HG03066 (cell line): ENCODE data around the gene FRY.

Source experiments
- ATAC-seq: cut with Tn5 transposase; IDR thresholded peaks from one replicate; pipeline ENCODE4 v1.9.1; 2021; ENCODE audit warnings: low read depth; ENCODE audit not compliant: unreplicated experiment

FRY gene

DNA sequence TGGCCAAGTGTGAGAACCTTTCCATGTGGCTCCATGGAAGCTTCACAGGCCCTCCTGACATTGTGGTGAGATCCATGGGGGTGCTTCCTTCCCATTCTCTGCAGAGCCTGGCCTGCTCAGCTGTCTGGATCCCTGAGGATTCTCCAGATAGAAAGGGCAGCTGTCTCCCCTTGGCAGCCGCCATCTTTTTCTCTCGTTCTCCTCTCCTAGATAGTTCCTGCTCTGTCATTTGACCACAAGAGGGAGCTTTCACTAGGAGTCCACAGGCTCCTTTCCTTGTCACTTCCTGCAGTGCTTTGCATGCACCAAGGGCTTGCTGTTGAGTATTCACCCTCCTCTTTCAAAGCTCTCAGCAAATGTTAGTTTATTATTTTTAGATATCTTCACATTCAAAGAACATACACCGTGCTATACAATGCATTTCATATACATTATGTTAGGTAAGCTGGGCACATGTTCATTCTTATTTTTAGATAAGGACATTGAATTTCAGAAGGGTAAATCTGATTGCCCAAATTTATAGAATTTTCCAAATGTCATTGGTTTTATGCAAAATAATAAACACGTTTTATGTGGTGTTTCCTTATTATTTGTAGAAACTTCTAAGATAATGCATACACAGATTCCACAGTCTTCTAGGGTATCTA, 133.2 kb downstream of the FRY start:
- ATAC-seq = no peak

DNA sequence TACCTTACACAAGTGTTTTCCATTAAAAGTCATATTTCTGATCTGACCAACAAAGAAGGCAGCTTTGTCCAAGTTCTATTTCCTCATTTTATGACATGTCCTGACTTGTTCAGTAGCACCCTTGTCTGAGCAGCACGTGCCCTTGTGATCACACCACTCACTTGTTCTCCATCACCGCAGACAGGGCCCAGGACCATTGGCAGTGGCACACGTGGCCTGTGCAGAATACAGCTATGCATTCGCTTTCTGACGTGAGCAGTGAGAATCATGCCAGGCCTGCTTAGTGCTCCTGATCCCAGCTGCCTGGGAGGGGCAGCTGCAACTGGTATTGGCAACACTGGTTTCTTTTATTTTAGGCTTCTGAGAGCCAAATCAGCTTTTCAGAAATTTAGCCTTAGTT, 134.2 kb downstream of the FRY start:
- ATAC-seq = no peak

DNA sequence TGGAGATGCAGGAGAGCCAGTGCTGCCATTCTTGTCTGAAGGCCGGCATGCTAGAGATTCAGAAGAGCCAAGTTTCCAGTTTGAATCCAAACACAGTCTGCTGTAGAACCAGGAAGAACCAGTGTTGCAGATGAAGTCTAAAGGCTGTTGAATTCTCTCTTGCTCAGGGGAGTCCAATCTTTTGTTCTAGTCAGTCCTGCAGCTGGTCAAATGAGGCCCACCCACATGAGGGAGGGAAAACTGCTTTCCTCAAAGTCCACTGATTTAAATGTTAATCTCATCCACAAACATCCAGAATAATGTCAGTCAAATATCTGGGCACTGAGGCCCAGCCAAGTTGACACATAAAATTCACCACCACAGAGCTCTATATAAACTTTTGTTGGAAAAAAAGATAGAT, 136.6 kb downstream of the FRY start:
- ATAC-seq = no peak

DNA sequence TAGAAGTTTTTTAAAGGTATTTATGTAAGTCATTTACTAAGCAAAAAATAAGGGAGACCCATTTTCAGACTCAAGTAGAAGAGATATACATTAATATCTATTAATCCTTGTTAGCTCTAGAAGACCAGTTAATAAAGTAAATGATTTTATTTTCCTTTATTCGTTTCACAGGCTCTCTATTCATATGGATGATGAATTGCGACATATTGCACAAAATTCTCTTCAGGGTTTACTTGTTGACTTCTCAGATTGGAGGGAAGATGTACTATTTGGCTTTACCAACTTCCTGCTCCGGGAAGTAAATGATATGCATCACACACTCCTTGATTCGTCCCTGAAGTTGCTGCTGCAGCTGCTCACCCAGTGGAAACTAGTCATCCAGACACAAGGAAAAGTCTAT, 139.3 kb downstream of the FRY start:
- no peak for ATAC-seq

DNA sequence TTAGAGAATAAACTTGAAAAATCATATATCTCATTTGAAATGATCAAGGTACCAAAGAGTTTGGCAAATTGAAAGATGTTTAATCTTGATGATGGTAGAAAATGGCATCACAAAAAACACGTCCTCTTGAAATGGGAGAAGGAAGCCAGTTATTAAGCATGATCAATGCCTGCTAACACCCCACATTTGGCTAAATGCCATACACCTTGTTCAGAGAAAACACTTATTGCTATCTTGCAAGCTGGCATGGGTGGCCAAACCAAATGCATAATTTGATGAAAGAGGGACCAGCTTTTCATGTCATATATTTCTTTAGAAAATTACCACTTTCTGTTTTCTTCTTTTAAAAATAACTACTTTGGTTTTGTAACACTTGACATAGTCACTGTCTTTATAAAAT, 142.3 kb downstream of the FRY start:
- no peak for ATAC-seq

DNA sequence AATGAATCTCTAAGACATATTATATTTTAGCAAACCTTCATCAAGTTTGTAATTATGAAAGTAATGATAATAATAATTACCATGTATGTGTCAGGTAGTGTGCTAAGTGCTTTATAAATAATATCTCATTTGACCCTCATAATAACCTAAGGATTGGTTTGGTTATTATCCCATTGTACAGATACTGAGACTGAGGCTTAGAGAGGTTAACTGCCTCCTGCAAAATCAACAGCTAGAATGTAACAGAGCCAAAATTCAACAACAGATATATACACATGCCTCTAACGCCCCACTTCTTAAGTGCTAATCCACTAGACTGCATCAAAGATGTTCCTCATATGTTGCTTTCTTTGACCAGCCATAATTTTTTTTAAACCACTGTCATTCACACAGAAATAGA, 142.8 kb downstream of the FRY start:
- ATAC-seq = no peak

DNA sequence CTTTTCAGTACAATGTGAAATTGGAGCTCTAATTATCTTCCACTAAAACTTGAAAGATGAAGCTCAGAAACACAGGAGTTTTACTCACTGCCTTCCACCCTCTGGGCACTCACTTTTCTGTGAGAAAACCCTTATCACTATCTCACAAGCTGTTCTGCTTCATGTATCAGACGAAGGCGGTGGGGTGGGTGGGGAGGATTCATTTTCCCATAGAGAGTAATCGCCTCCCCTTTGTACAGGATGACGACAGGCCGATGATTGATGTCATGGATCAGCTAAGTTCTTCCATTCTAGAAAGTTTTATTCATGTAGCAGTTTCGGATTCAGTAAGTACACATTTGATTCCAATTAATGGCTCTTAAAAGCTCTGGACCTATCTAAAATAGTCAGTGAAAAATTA, 143.7 kb downstream of the FRY start:
- ATAC-seq = no peak

DNA sequence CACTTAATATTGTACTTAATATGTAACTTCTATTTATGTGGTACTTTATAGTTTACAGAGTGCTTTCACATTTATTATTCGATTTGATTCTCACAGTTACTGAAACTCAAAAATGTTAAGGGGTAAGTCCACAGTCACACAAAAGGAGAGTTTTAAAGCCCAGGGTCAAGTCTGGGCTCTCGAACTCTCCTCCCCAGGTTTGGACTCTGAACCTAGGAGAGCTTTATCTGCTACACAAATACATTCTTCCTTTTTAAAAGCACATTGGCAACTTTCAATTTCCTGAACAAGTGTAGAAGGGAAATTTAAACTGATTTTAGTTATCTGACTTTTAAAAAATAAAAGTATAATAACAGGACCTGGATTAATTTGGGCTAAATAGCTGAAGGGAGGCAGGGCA, 144.4 kb downstream of the FRY start:
- no peak for ATAC-seq

DNA sequence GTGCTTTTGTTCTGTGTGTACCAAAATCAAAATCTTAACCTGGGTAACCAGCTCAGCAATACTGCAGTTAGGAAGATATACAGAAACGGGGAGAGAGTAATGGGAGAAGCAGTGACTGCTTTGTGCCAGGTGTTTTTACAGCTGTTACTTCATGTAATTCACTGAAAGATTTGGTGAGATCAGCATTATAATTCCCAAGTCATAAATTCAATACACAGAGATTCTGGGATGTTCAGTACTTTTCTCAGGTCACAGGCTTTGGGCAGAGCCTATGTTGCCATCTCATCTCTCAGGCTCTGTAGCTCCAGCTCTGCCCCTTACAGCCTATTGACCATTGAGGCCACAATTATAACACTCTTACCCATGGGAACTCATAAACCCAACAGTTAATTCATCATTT, 145.1 kb downstream of the FRY start:
- ATAC-seq = no peak

DNA sequence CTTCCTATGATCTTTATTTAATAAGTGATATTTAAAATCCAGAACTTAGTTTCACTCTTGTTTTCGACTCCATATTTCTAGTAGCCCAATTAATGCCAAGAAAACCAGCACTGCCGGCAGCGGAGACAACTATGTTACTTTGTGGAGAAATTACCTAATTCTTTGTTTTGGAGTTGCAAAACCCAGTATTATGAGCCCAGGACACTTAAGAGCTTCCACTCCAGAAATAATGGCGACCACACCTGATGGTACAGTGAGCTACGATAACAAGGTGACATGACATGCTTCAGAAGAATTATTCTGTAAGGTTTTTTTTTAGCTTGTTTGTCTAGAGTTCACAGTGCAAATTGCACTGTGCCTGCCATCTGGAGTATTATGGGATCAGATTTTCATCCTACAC, 147.2 kb downstream of the FRY start:
- no peak for ATAC-seq

DNA sequence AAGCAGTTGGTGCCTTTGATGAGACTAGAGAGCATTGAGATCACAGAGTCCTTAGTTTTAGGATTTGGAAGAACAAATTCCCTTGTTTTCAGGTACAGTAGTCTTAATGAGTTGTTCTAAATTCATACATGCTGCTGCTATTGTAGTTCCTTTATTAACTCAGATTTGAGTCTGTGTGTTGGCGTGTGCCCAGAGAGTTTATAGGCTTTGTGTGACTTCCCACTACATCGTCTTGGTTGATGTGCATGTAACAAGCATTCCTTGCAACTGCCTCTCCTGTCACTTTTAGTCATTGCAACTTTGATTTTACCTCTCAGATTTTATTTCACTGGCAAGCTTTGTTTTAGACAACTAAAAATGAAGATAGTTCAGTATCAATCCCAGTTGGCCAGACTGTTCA, 148.1 kb downstream of the FRY start:
- ATAC-seq = no peak

DNA sequence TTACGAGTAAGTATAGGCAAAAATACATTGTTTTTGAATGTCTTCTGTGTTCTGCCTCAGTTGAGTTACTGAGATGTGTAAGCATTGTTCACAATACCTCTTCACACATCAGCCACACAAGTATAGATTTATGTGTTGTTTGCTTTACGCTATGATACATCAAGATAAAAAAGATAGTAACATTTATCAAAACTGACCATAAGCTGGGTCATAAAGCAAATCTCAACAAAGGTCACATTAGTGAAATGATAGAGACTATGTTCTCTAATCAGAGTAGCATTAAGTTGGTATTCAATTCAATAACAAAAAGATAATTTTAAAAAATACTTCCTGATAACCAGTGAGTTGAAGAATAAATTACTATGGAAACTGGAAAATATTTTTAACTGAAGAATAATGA, 156.1 kb downstream of the FRY start:
- no peak for ATAC-seq

DNA sequence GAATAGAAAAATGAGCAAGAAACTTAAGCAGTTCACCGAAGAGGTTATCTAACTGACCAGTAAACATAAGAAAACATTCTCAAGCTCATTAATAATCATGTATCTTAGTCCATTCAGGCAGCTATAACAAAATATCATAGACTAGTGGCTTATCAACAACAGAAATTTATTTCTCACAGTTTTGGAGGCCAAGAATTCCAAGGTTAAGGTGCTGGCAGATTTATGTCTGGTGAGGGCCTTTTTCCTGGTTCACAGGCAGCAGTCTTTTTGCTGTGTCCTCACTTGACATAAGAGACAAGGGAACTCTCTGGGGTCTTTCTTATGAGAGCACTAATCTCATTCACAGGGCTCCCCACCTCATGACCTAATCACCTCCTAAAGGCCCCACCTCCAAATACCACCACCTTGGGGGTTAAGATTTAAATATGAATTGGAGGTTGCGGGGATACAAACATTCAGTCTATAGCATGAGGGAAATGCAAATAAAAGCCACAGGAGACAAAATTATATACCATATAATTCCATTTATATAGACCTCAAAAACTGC, 160.0 kb downstream of the FRY start:
- ATAC-seq = no peak

DNA sequence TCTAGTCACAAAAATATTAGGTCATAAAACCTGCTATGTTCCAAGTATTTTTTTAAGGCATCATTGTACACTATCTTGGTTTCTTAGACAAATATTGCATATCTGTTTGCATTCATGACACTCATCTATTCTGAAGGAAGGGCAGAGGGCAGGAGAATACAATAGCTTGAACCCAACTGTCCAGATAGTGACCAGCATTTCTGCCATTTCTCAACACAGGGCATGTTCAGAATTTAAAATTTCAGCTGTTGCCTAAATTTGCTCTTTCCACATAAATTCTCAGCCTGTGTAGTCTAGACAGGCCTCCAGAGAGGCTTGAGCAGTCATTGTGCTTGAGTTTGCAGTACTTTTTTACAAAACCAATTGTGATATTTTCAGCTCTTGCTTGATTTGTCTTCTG, 164.1 kb downstream of the FRY start:
- no peak for ATAC-seq

DNA sequence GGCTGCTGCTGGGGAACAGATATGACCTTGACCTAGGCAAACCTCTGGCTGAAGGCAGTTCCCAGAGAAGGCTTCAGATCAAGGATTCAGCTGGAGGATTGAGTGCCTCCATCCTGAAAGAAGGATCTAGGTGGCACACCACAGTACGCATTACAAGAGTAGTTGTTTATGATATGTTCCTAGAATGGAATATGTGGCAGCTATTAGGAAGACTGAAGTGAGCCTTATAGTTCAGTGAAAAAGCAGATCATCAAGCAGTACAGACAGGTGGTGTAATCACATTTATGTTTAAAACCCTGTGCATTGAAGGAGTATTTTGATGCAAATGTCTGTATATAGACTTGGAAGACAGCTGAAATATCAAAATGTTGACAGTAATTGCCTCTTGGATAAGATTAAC, 167.6 kb downstream of the FRY start:
- no peak for ATAC-seq

DNA sequence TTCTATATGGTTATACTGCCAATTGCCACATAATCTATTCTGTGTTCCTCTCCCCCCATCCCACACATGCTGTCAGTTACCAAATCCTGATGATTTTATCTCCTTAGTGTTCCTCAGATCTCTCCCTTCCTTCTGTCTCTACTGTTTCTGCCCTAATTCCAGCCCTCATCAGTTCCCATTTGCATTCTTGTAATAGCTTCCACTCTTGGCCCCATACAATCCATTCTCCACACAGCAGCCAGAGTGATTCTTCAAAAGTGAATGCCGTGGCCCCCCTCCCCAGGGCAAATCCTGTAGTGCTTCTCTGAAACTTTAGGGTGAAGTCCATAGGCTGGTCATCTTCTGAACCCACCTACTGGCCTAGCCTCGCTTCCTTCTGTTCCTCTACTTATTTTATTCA, 169.2 kb downstream of the FRY start:
- no peak for ATAC-seq

DNA sequence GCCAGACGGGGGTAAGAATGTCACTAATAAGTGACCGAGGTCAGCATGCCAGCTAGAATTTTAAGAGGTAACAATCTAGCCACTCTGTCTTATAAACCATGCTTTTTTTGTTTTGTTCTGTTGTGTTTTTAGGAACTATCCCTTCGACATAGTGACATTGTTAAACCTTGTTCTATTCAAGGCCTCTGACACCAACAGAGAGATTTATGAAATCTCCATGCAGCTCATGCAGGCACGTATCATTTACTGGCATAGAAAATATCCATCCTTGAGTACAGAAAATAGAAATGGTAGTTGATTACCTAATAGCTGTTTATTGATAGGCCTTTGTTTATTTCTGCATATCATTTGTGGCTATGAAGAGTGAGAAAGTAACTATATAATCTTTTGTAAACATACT, 170.2 kb downstream of the FRY start:
- no peak for ATAC-seq

DNA sequence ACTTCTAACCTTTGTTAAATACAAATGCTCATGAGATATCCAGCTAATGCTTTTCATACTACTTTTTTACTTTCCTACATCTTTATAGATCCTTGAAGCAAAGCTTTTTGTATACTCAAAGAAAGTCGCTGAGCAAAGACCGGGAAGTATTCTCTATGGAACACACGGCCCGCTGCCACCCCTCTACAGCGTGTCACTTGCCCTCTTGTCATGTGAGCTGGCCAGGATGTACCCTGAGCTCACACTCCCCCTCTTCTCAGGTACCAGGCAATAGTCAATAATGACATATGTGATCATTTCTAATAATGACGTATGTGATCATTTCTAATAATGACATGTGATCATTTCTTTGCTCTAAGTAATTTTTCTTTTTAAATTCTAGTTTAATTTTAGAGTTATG, 170.7 kb downstream of the FRY start:
- no peak for ATAC-seq

DNA sequence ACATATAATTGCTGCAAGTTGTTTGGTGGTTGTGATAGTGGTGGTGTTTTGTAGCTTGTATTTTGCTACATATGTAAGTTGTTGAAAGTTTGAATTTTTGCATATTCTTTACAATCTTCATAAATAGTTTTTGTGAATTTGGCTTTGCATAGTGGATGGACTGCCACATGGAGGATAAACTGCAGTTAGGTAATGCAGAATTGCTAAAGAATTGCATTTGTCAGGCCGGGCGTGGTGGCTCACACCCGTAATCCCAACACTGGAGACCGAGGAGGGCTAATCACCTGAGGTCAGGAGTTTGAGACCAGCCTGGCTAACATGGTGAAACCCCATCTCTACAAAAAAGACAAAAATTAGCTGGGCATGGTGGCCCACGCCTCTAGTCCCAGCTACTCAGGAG, 171.6 kb downstream of the FRY start:
- no peak for ATAC-seq

DNA sequence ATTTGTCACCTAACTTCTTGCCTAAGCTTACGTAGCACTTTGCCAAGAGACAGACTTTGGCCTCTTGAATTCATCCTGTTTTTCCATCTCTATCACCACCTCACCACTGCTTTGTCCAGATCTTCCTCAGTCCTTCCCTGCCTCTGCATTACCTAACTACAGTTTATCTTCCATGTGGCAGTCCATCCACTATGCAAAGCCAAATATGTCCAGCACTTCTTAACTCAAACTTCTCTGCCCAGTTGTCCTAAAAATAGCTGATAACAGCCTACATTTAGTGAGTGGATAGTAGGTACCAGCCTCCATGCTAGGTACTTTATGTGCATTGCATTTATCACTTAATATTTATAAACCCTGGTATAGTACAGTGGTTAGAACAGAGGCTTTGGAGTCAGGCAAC, 172.2 kb downstream of the FRY start:
- ATAC-seq = no peak

DNA sequence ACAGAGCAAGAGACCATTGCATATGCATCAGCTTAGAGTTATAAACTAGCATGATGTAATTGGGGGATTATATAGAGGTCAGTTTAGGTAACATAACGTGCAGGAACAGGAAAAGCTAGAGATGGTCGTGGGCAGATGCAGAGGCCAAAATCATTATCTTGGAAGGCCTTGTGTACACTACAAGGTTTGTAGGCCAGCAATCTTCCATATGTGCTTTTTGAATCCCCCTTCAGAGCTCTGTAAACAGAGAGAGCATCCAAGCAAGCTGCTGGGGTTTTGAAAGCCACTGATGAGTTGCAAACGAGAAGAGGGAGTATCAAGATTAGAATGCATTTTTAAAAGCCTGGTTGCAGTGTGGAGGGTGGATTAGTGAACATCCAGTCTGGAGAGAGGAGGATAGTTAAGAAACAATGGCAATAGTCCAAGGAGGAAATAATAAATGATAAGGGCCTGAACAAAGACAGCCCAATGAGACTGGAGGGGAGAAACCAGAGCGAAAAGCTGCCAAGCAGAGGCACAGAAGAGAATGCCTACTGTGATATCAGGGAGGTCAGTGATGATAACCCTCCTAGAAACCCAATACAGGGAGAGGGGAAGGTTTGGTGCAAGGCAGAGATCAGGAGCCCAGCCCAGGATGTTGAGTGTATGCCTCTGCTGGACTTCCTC, 174.0 kb downstream of the FRY start:
- ATAC-seq = no peak

DNA sequence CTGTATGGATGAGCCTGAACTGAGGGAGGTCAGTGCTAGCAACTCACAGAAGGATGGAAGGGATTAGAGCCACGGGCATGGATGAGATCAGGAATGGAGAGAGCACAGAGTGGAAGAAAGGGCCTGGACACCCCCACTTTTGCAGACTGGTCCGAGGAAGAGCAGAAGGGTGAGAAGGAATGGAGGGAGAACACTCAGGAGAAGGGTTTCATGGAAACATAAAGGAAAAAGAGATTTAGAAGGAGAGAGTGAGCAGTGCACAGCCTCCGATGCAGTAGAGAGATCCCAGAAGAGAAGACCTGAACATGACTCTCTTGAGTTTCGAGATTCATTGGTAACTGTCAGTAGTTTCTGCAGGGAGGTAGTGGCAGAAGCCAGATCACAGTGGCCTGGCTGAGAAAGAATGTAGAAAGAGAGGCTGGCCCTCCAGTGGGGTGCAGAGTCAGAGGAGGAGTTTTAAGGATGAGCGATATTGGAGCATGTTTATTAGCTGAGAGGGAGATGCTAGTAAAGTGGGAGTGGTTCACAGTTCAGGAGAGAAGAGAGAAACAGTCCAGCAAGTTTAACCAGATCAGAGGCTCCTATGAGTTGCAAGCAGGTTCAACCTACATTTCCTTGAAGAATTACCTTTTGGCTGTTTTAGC, 174.6 kb downstream of the FRY start:
- ATAC-seq = no peak
